ENCODE results near the gene CTRL.
"Not testable (repeated sequence)": the region's sequence is repeated elsewhere in the genome, so short reads cannot be mapped to it uniquely, and the experiment has no call there.

Gene CTRL

GRCh38 chr16:67915831-67916723, 15.6 kb downstream of the CTRL start:
- peak; percentile 7 for ATAC-seq
- TF ChIP-seq TSHZ2 (CRISPR knock-in tag; IDR thresholded peaks at IDR 0.05), result no peak
- TF ChIP-seq OSR1 (CRISPR knock-in tag; IDR thresholded peaks at IDR 0.05), result no peak
- TF ChIP-seq POU6F1 (CRISPR knock-in tag; IDR thresholded peaks at IDR 0.05; ENCODE audit: borderline replicate concordance, low read depth), result no peak
- no peak for TF ChIP-seq ZNF8 (CRISPR knock-in tag; IDR thresholded peaks at IDR 0.05)
- no peak for TF ChIP-seq ISL1 (CRISPR knock-in tag; IDR thresholded peaks at IDR 0.05)
- no peak for TF ChIP-seq PPARA (CRISPR knock-in tag; IDR thresholded peaks at IDR 0.05; ENCODE audit: borderline replicate concordance)
- no peak for TF ChIP-seq ZNF70 (CRISPR knock-in tag; IDR thresholded peaks at IDR 0.05)
- TF ChIP-seq CREB5 (CRISPR knock-in tag; IDR thresholded peaks at IDR 0.05; ENCODE audit: low read depth), result no peak

- not testable (repeated sequence) for ATAC-seq
Measured at GRCh38 chr16:67915496-67915769, 16.2 kb downstream of the CTRL start.

GRCh38 chr16:67914758-67915495, 16.7 kb downstream of the CTRL start:
- no peak for ATAC-seq
- no peak for TF ChIP-seq ZFP3 (CRISPR knock-in tag; IDR thresholded peaks at IDR 0.05)
- no peak for TF ChIP-seq TCF4 (CRISPR knock-in tag; IDR thresholded peaks at IDR 0.05; ENCODE audit: borderline replicate concordance)
- no peak for TF ChIP-seq ESRRG (CRISPR knock-in tag; IDR thresholded peaks at IDR 0.05)
- TF ChIP-seq ZFP30 (CRISPR knock-in tag; IDR thresholded peaks at IDR 0.05), result no peak
- no peak for TF ChIP-seq RARB (CRISPR knock-in tag; IDR thresholded peaks at IDR 0.05)
- no peak for TF ChIP-seq PATZ1 (CRISPR knock-in tag; IDR thresholded peaks at IDR 0.05; ENCODE audit: borderline replicate concordance)
- no peak for TF ChIP-seq ZC3H10 (CRISPR knock-in tag; IDR thresholded peaks at IDR 0.05)
- TF ChIP-seq TOX (CRISPR knock-in tag; IDR thresholded peaks at IDR 0.05; ENCODE audit: borderline replicate concordance), result no peak
- TF ChIP-seq GLIS3 (CRISPR knock-in tag; IDR thresholded peaks at IDR 0.05), result no peak
- no peak for TF ChIP-seq TSHZ2 (CRISPR knock-in tag; IDR thresholded peaks at IDR 0.05)

Data from SK-N-SH treated with all-trans-retinoic acid at 6 μM for 48 hours (cell line).